IMR-90 (cell line): ENCODE measurements around the gene ACBD3. TPM values are rescaled to one million over a fixed set of nuclear protein-coding genes. Genes with fewer than 3 reads are reported as not detected.
A peak's percentile ranks its signal among the peaks of the same experiment; 100 is the strongest.

Experiments
- ATAC-seq: fragments of 200-7000 bp; cut with Tn5 transposase; 2 replicates; pipeline ENCODE4 v1.9.1; 2020; ENCODE audit warnings: low read depth, mild to moderate bottlenecking, moderate library complexity
- BruUV-seq: library from RNA; stranded (reverse); fragments of 400-500 nt; replicated peaks from 2 replicates; lab custom pipeline; 2021; lab: Mats Ljungman, UMichigan
- CTCF ChIA-PET: fragments of 300-600 bp; formaldehyde crosslinking; extraction: SDS; loops from one replicate; lab custom pipeline; 2021; ENCODE audit warnings: antibody characterized with exemption; lab: Yijun Ruan, JAX
- POLR2A ChIA-PET: fragments of 300-600 bp; sonication (Branson Sonifier 250); formaldehyde crosslinking; loops from one replicate; lab custom pipeline; 2022; ENCODE audit warnings: antibody characterized with exemption; ENCODE audit not compliant: unreplicated experiment; lab: Charles Lee
- DNase-seq: peaks from one replicate; pipeline ENCODE4 v3.0.0; 2013
- H2AFZ ChIP-seq: replicated peaks from 2 replicates; pipeline ENCODE3; 2013; ENCODE audit warnings: low read length, mild to moderate bottlenecking; ENCODE audit not compliant: poor library complexity
- H2AK5ac ChIP-seq: 2 replicates; pipeline ENCODE4 v1.6.1; 2013; ENCODE audit warnings: low read depth, low read length, inconsistent platforms
- H2AK9ac ChIP-seq: replicated peaks from 2 replicates; pipeline ENCODE3; 2013; ENCODE audit warnings: mild to moderate bottlenecking, low read depth, low read length, moderate library complexity; ENCODE audit not compliant: poor library complexity
- H2BK120ac ChIP-seq: 2 replicates; pipeline ENCODE4 v1.6.1; 2013; ENCODE audit warnings: low read depth, low read length, inconsistent platforms
- H2BK15ac ChIP-seq: 3 replicates; pipeline ENCODE4 v1.6.1; 2013; ENCODE audit warnings: low read depth, low read length, inconsistent platforms
- H2BK20ac ChIP-seq: 2 replicates; pipeline ENCODE4 v1.6.1; 2013; ENCODE audit warnings: low read depth, mild to moderate bottlenecking, inconsistent platforms, low read length, moderate library complexity
- H2BK5ac ChIP-seq: 2 replicates; pipeline ENCODE4 v1.6.1; 2013; ENCODE audit warnings: mild to moderate bottlenecking, low read depth, low read length, inconsistent platforms; ENCODE audit not compliant: poor library complexity, severe bottlenecking
- H3K14ac ChIP-seq: replicated peaks from 2 replicates; pipeline ENCODE4 v1.6.1; 2013; ENCODE audit warnings: low read depth, low read length, inconsistent platforms
- H3K18ac ChIP-seq: 2 replicates; pipeline ENCODE4 v1.6.1; 2013; ENCODE audit warnings: low read depth, low read length, control low read depth
- H3K23ac ChIP-seq: 2 replicates; pipeline ENCODE4 v1.6.1; 2013; ENCODE audit warnings: low read depth, low read length, inconsistent platforms
- H3K27ac ChIP-seq: 2 replicates; pipeline ENCODE4 v1.5.1; 2013; ENCODE audit warnings: mild to moderate bottlenecking, control low read depth, low read length; ENCODE audit not compliant: insufficient read depth
- H3K27me3 ChIP-seq: 2 replicates; pipeline ENCODE4 v1.6.1; 2013; ENCODE audit warnings: low read length; ENCODE audit not compliant: control insufficient read depth, insufficient read depth
- H3K36me3 ChIP-seq: 2 replicates; pipeline ENCODE4 v1.6.1; 2013; ENCODE audit warnings: low read length, mixed read lengths; ENCODE audit not compliant: control insufficient read depth, insufficient read depth
- H3K4ac ChIP-seq: 2 replicates; pipeline ENCODE4 v1.6.1; 2013; ENCODE audit warnings: low read depth, low read length, inconsistent platforms
- H3K4me1 ChIP-seq: 2 replicates; pipeline ENCODE4 v1.6.1; 2013; ENCODE audit warnings: low read length, mixed read lengths; ENCODE audit not compliant: control insufficient read depth, insufficient read depth
- H3K4me2 ChIP-seq: 2 replicates; pipeline ENCODE4 v1.6.1; 2013; ENCODE audit warnings: low read depth, mild to moderate bottlenecking, control low read depth, low read length, moderate library complexity
- H3K4me3 ChIP-seq: 2 replicates; pipeline ENCODE4 v1.5.1; 2013; ENCODE audit warnings: low read depth, mild to moderate bottlenecking, control low read depth, low read length, moderate library complexity; ENCODE audit not compliant: insufficient read depth
- H3K56ac ChIP-seq: 2 replicates; pipeline ENCODE4 v1.6.1; 2013; ENCODE audit warnings: low read length, inconsistent platforms; ENCODE audit not compliant: insufficient read depth; ENCODE audit errors: extremely low read depth
- H3K79me1 ChIP-seq, 2 experiments: 2 replicates each; pipeline ENCODE4 v1.6.1; 2013; ENCODE audit warnings: low read length in 2 of 2, inconsistent platforms in 1 of 2, low read depth in 1 of 2
- H3K9ac ChIP-seq: 2 replicates; pipeline ENCODE4 v1.6.1; 2013; ENCODE audit warnings: low read depth, low read length, control low read depth
- H3K9me1 ChIP-seq: 2 replicates; pipeline ENCODE4 v1.6.1; 2013; ENCODE audit warnings: low read length, inconsistent platforms; ENCODE audit not compliant: insufficient read depth
- H3K9me3 ChIP-seq: 2 replicates; pipeline ENCODE4 v1.6.1; 2013; ENCODE audit warnings: low read length; ENCODE audit not compliant: control insufficient read depth, insufficient read depth
- H4K20me1 ChIP-seq: 2 replicates; pipeline ENCODE4 v1.6.1; 2013; ENCODE audit warnings: low read length, inconsistent platforms; ENCODE audit not compliant: insufficient read depth
- H4K5ac ChIP-seq: 2 replicates; pipeline ENCODE4 v1.6.1; 2013; ENCODE audit warnings: mild to moderate bottlenecking, low read depth, low read length, control low read depth
- H4K8ac ChIP-seq, 2 experiments: 2 replicates each; pipeline ENCODE4 v1.6.1; 2013; ENCODE audit warnings: low read depth in 2 of 2, low read length in 2 of 2, control low read depth in 1 of 2, inconsistent platforms in 1 of 2
- H4K91ac ChIP-seq: 2 replicates; pipeline ENCODE4 v1.6.1; 2013; ENCODE audit warnings: low read depth, low read length, inconsistent platforms; ENCODE audit not compliant: insufficient read depth
- BHLHE40 ChIP-seq: fragments of 150-350 bp; IDR thresholded peaks from 2 replicates; pipeline ENCODE4 v1.6.1; 2016; ENCODE audit warnings: mild to moderate bottlenecking, low read depth, low read length
- CEBPB ChIP-seq: IDR thresholded peaks from 2 replicates; pipeline ENCODE4 v1.6.1; 2012; ENCODE audit warnings: low read depth, low read length, improper control_type of control experiment
- ELK1 ChIP-seq: fragments of 150-350 bp; IDR thresholded peaks from 2 replicates; pipeline ENCODE4 v1.6.1; 2016; ENCODE audit warnings: low read depth, mild to moderate bottlenecking, low read length, moderate library complexity, borderline replicate concordance
- FOS ChIP-seq: fragments of 150-350 bp; IDR thresholded peaks from 2 replicates; pipeline ENCODE4 v1.6.1; 2016; ENCODE audit warnings: low read depth, low read length
- MAFK ChIP-seq: IDR thresholded peaks from 2 replicates; pipeline ENCODE4 v1.6.1; 2012; ENCODE audit warnings: low read depth, low read length, improper control_type of control experiment
- MAZ ChIP-seq: IDR thresholded peaks from 2 replicates; pipeline ENCODE4 v1.6.1; 2012; ENCODE audit warnings: low read depth, mild to moderate bottlenecking, low read length, improper control_type of control experiment, moderate library complexity, borderline replicate concordance
- NFE2L2 ChIP-seq: fragments of 150-350 bp; IDR thresholded peaks from 2 replicates; pipeline ENCODE4 v1.6.1; 2016; ENCODE audit warnings: low read depth, mild to moderate bottlenecking, low read length
- POLR2A ChIP-seq: IDR thresholded peaks from 2 replicates; pipeline ENCODE4 v1.6.1; 2012; ENCODE audit warnings: mild to moderate bottlenecking, low read depth, low read length
- RAD21 ChIP-seq: IDR thresholded peaks from 2 replicates; pipeline ENCODE4 v1.6.1; 2012; ENCODE audit warnings: low read length, improper control_type of control experiment
- RCOR1 ChIP-seq: IDR thresholded peaks from 2 replicates; pipeline ENCODE4 v1.6.1; 2012; ENCODE audit warnings: mild to moderate bottlenecking, low read length, improper control_type of control experiment; ENCODE audit not compliant: insufficient replicate concordance
- RFX5 ChIP-seq: IDR thresholded peaks from 2 replicates; pipeline ENCODE4 v1.8.0; 2012; ENCODE audit warnings: low read depth, mild to moderate bottlenecking, low read length, moderate library complexity
- SMC3 ChIP-seq: fragments of 150-350 bp; IDR thresholded peaks from 2 replicates; pipeline ENCODE4 v1.6.1; 2016; ENCODE audit warnings: low read depth, mild to moderate bottlenecking, antibody characterized with exemption, low read length, moderate library complexity
- WGBS, 2 experiments: methylation state at CpG; one replicate each; pipeline versions ENCODE4 v1.1.5 to v1.1.7; 2013; ENCODE audit warnings: missing lambda C conversion rate in 2 of 2; ENCODE audit not compliant: insufficient read length in 1 of 2; ENCODE audit errors: extremely low coverage in 2 of 2; 5-methylcytosine and 5-hydroxymethylcytosine counted together
- dilution Hi-C: fragments of 300-500 bp; cut with HindIII; formaldehyde crosslinking; loops from one replicate; pipeline ENCODE4 v1.14.3; 2018; ENCODE audit warnings: low sequenced_read_pairs; ENCODE audit not compliant: unreplicated experiment
- in situ Hi-C: fragments of 300-500 bp; cut with MboI; formaldehyde crosslinking; loops from 3 replicates; pipeline ENCODE4 v1.14.3; 2019; ENCODE audit warnings: low sequenced_read_pairs, inconsistent platforms, mixed read lengths
- intact Hi-C: fragments of 100-400 bp; cut with micrococcal nuclease; formaldehyde crosslinking; loops from 2 replicates; pipeline ENCODE4 v1.10.0; 2022
- polyA plus RNA-seq, 3 experiments: library from polyadenylated mRNA; depleted of rRNA; stranded (reverse); fragments of >200 nt; gene quantifications; 2 replicates each; pipeline ENCODE4 v1.2.3, GENCODE V29; 2012; ENCODE audit warnings: low replicate concordance in 1 of 3
- total RNA-seq: library from RNA; depleted of rRNA; stranded (reverse); fragments of >200 nt; gene quantifications from 2 replicates; pipeline ENCODE4 v1.2.3, GENCODE V29; 2012
- TF ChIP-seq, protein P1 (sequence below): fragments of 150-350 bp; IDR thresholded peaks from 2 replicates; pipeline ENCODE4 v1.6.1; 2017; ENCODE audit warnings: mild to moderate bottlenecking, antibody characterized with exemption, low read length, low read depth
- TF ChIP-seq, protein P2 (sequence below): conservative IDR thresholded peaks from 2 replicates; pipeline ENCODE4 v1.5.1; 2012; ENCODE audit warnings: mild to moderate bottlenecking, low read depth, low read length, improper control_type of control experiment

The ACBD3 gene
- total and polyA plus RNA-seq, 2 of the 4 experiments (the other 2 are of a cell fraction), result 30.3 to 59.7 TPM

DNA sequence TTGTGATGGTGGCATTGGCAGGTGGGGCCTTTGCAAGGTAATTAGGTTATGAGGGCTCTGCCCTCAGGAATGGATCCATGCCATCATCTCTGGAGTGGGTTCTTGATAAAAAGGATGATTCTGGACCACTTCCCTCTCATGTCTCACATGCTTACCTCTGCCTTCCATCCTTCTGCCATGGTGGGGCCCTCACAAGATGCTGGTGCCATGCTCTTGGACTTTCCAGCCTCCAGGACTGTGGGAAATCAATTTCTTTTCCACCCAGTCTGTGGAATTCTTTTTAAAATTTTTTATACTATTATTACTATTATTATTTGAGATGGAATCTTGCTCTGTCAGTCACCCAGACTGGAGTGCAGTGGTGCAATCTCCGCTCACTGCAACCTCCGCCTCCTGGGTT, 57.3 kb downstream of the ACBD3 start:
- Histone ChIP-seq H3K14ac (no peak overlapping the region), H3K27me3 (no peaks in the 10 kb centered on the region), H4K20me1 (no peaks in the 10 kb centered on the region; the same call in 1 of the 2 replicates), H2BK120ac (no peak overlapping the region), H2AK9ac (peak overlapping the region; percentile 45), H4K5ac (no peak overlapping the region), H3K4me1 (peaks cover 10% of the 10 kb centered on the region), H2BK15ac (no peak overlapping the region), H3K9me1 (peaks cover 3% of the 10 kb centered on the region; the same call in 1 of the 2 replicates), H3K9me3 (peaks cover 2% of the 10 kb centered on the region; the same call in 1 of the 2 replicates), H3K4me3 (no peak overlapping the region), H3K23ac (no peak overlapping the region), H3K4ac (0 out of 2 replicates have a peak overlapping the region, but pooled peaks have one; percentile 12), H3K36me3 (no peaks in the 10 kb centered on the region), H4K91ac (no peak overlapping the region), H2BK5ac (no peak overlapping the region), H2AK5ac (no peak overlapping the region), H3K27ac (no peak overlapping the region), H3K9ac (no peak overlapping the region), H3K18ac (no peak overlapping the region), H3K4me2 (no peak overlapping the region), H2BK20ac (no peak overlapping the region), H2AFZ (no peak overlapping the region), H3K56ac (no peak overlapping the region), H4K8ac (no peak overlapping the region), H3K79me1 (no peaks in the 10 kb centered on the region)
- dilution Hi-C loops, result no loop called here
- ATAC-seq (no peak), DNase-seq (no peak)
- TF ChIP-seq MAFK, result no peak
- TF ChIP-seq FOS, result no peak
- TF ChIP-seq RCOR1, result no peak
- TF ChIP-seq RFX5, result no peak
- TF ChIP-seq CEBPB, result no peak
- TF ChIP-seq NFE2L2, result no peak
- TF ChIP-seq BHLHE40, result no peak
- TF ChIP-seq ELK1, result no peak
- no peak for TF ChIP-seq POLR2A
- TF ChIP-seq RAD21, result no peak
- TF ChIP-seq SMC3, result no peak
- TF ChIP-seq MAZ, result no peak
- TF ChIP-seq, protein P1, sequence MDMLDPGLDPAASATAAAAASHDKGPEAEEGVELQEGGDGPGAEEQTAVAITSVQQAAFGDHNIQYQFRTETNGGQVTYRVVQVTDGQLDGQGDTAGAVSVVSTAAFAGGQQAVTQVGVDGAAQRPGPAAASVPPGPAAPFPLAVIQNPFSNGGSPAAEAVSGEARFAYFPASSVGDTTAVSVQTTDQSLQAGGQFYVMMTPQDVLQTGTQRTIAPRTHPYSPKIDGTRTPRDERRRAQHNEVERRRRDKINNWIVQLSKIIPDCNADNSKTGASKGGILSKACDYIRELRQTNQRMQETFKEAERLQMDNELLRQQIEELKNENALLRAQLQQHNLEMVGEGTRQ, result no peak
- TF ChIP-seq, protein P2, sequence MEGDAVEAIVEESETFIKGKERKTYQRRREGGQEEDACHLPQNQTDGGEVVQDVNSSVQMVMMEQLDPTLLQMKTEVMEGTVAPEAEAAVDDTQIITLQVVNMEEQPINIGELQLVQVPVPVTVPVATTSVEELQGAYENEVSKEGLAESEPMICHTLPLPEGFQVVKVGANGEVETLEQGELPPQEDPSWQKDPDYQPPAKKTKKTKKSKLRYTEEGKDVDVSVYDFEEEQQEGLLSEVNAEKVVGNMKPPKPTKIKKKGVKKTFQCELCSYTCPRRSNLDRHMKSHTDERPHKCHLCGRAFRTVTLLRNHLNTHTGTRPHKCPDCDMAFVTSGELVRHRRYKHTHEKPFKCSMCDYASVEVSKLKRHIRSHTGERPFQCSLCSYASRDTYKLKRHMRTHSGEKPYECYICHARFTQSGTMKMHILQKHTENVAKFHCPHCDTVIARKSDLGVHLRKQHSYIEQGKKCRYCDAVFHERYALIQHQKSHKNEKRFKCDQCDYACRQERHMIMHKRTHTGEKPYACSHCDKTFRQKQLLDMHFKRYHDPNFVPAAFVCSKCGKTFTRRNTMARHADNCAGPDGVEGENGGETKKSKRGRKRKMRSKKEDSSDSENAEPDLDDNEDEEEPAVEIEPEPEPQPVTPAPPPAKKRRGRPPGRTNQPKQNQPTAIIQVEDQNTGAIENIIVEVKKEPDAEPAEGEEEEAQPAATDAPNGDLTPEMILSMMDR, result no peak
- no TSS peak for BruUV-seq
- intact Hi-C loops, result loop anchor here (10.0 kb wide), 1 partner anchor 246 kb away; no protein-coding TSS in a partner anchor
- in situ Hi-C loops, result no loop called here
- WGBS, 2 experiments, result no CpG with 5 or more reads among the region's 2 CpGs
- ChIA-PET CTCF (no interaction called here), POLR2A (no interaction called here)
